Neural cell (in vitro differentiated cells): ENCODE data around the gene CYP27A1. TPM values are rescaled to one million over a fixed set of nuclear protein-coding genes. Genes with fewer than 3 reads are reported as not detected.

Experiments
- H2AFZ ChIP-seq: fragments of 200-600, 300-800 bp; sonication (generic), shearing (Covaris generic); 2 replicates; pipeline ENCODE4 v1.6.0; 2014; ENCODE audit warnings: low read depth, mild to moderate bottlenecking, antibody characterized with exemption, low read length, moderate library complexity
- H3F3A ChIP-seq: fragments of 200-600 bp; shearing (Covaris generic); 2 replicates; pipeline ENCODE4 v1.6.1; 2016; ENCODE audit warnings: mild to moderate bottlenecking, moderate library complexity, mixed read lengths, antibody characterized with exemption, low read length; ENCODE audit not compliant: insufficient read depth, poor library complexity, severe bottlenecking
- H3K27ac ChIP-seq: fragments of 200-600, 300-800 bp; sonication (generic), shearing (Covaris generic); 2 replicates; pipeline ENCODE4 v1.5.1; 2014; ENCODE audit warnings: mild to moderate bottlenecking, low read length, moderate library complexity
- H3K27me3 ChIP-seq: fragments of 300-800, 200-600 bp; sonication (generic), shearing (Covaris generic); 2 replicates; pipeline ENCODE4 v1.6.0; 2014; ENCODE audit warnings: mild to moderate bottlenecking, low read depth, low read length, moderate library complexity; ENCODE audit not compliant: insufficient read depth
- H3K36me3 ChIP-seq: fragments of 300-800, 200-600 bp; sonication (generic), shearing (Covaris generic); 2 replicates; pipeline ENCODE4 v1.5.1; 2014; ENCODE audit warnings: mild to moderate bottlenecking, antibody characterized with exemption, low read length, moderate library complexity; ENCODE audit not compliant: insufficient read depth
- H3K4me2 ChIP-seq: fragments of 300-800, 200-600 bp; sonication (generic), shearing (Covaris generic); 2 replicates; pipeline ENCODE4 v1.6.0; 2014; ENCODE audit warnings: mild to moderate bottlenecking, low read length
- H3K4me3 ChIP-seq: fragments of 300-800, 200-600 bp; sonication (generic), shearing (Covaris generic); 2 replicates; pipeline ENCODE4 v1.5.1; 2014; ENCODE audit warnings: mild to moderate bottlenecking, low read length, moderate library complexity
- H3K79me2 ChIP-seq: fragments of 200-600 bp; shearing (Covaris generic); replicated peaks from 2 replicates; pipeline ENCODE4 v1.6.0; 2014; ENCODE audit warnings: mild to moderate bottlenecking, low read length, moderate library complexity; ENCODE audit not compliant: insufficient read depth
- H3K9ac ChIP-seq: fragments of 300-800, 200-600 bp; sonication (generic), shearing (Covaris generic); 2 replicates; pipeline ENCODE4 v1.6.1; 2016; ENCODE audit warnings: mild to moderate bottlenecking, low read length, mixed read lengths
- H3K9me2 ChIP-seq: fragments of 200-600 bp; shearing (Covaris generic); 2 replicates; pipeline ENCODE4 v1.6.1; 2016; ENCODE audit warnings: mild to moderate bottlenecking, low read length, mixed read lengths; ENCODE audit not compliant: insufficient read depth
- H3K9me3 ChIP-seq: fragments of 200-600, 300-800 bp; sonication (generic), shearing (Covaris generic); 2 replicates; pipeline ENCODE4 v1.6.1; 2016; ENCODE audit warnings: mild to moderate bottlenecking, mixed run types, low read length, moderate library complexity, mixed read lengths
- H4K20me1 ChIP-seq: fragments of 200-600 bp; shearing (Covaris generic); 2 replicates; pipeline ENCODE4 v1.6.1; 2016; ENCODE audit warnings: mild to moderate bottlenecking, mixed run types; ENCODE audit not compliant: insufficient read depth
- CTCF ChIP-seq: fragments of 450-650 bp; IDR thresholded peaks from 2 replicates; pipeline ENCODE4 v1.5.1; 2014; ENCODE audit warnings: antibody characterized with exemption, mild to moderate bottlenecking, moderate library complexity; ENCODE audit not compliant: poor library complexity, severe bottlenecking
- EP300 ChIP-seq: fragments of 450-650 bp; conservative IDR thresholded peaks from 2 replicates; pipeline ENCODE4 v1.6.1; 2014; ENCODE audit warnings: antibody characterized with exemption, mild to moderate bottlenecking, moderate library complexity; ENCODE audit not compliant: poor library complexity, severe bottlenecking
- EZH2 ChIP-seq: fragments of 200-600, 300-800 bp; shearing (Covaris generic), sonication (generic); IDR thresholded peaks from 2 replicates; pipeline ENCODE4 v1.6.1; 2014; ENCODE audit warnings: antibody characterized with exemption, low read length, borderline replicate concordance, mild to moderate bottlenecking; ENCODE audit not compliant: insufficient read depth, poor library complexity, severe bottlenecking
- MXI1 ChIP-seq: fragments of 450-650 bp; conservative IDR thresholded peaks from 2 replicates; pipeline ENCODE4 v1.6.1; 2014; ENCODE audit warnings: antibody characterized with exemption, mild to moderate bottlenecking; ENCODE audit not compliant: poor library complexity, severe bottlenecking
- POLR2AphosphoS5 ChIP-seq: IDR thresholded peaks from 2 replicates; pipeline ENCODE4 v1.6.1; 2012
- RAD21 ChIP-seq: fragments of 450-650 bp; conservative IDR thresholded peaks from 2 replicates; pipeline ENCODE4 v1.6.1; 2014; ENCODE audit warnings: antibody characterized with exemption, mild to moderate bottlenecking, moderate library complexity
- REST ChIP-seq: IDR thresholded peaks from 2 replicates; pipeline ENCODE4 v1.6.1; 2012; ENCODE audit warnings: borderline replicate concordance
- SMC3 ChIP-seq: fragments of 450-650 bp; conservative IDR thresholded peaks from 2 replicates; pipeline ENCODE4 v1.6.1; 2014; ENCODE audit warnings: antibody characterized with exemption, mild to moderate bottlenecking, moderate library complexity; ENCODE audit not compliant: poor library complexity
- TAF1 ChIP-seq: IDR thresholded peaks from 2 replicates; pipeline ENCODE4 v1.6.1; 2012; ENCODE audit warnings: low read depth
- polyA plus RNA-seq: library from polyadenylated mRNA; depleted of rRNA; stranded (reverse); fragments of >200 nt; gene quantifications from 2 replicates; pipeline ENCODE4 v1.2.3, GENCODE V29; 2014

Gene CYP27A1
- polyA plus RNA-seq, 1 donor from 2014 or later = not detected

- Histone ChIP-seq H3K27me3 (peaks cover 76% of the 10 kb centered on the region), H3K9me2 (no peaks in the 10 kb centered on the region), H3K4me3 (no peak overlapping the region), H2AFZ (no peak overlapping the region), H3K9me3 (no peaks in the 10 kb centered on the region), H4K20me1 (no peaks in the 10 kb centered on the region), H3F3A (no peaks in the 10 kb centered on the region), H3K4me2 (no peak overlapping the region), H3K27ac (no peak overlapping the region), H3K79me2 (no peaks in the 10 kb centered on the region), H3K9ac (no peak overlapping the region), H3K36me3 (no peaks in the 10 kb centered on the region)
- TF ChIP-seq RAD21 (no peak), MXI1 (no peak)
These were observed 79.8 kb downstream of the CYP27A1 start for GRCh38 chr2:218861645-218862318.

- no peak overlapping the region for H2AFZ ChIP-seq
- no peak overlapping the region for H3K4me2 ChIP-seq
- TF ChIP-seq SMC3 = no peak
- TF ChIP-seq RAD21 = no peak
- no peak for TF ChIP-seq CTCF
- no peak for TF ChIP-seq TAF1
- no peak for TF ChIP-seq EP300
- no peak for TF ChIP-seq MXI1
- TF ChIP-seq REST = no peak
- no peak for TF ChIP-seq EZH2
- TF ChIP-seq POLR2AphosphoS5 = no peak
- H3K27me3 ChIP-seq = peaks cover 76% of the 10 kb centered on the region
- no peaks in the 10 kb centered on the region for H3F3A ChIP-seq
- H3K36me3 ChIP-seq = no peaks in the 10 kb centered on the region
- H3K9ac ChIP-seq = no peak overlapping the region
- H3K9me2 ChIP-seq = no peaks in the 10 kb centered on the region
- no peaks in the 10 kb centered on the region for H3K9me3 ChIP-seq
- no peak overlapping the region for H3K27ac ChIP-seq
- no peaks in the 10 kb centered on the region for H3K79me2 ChIP-seq
- H3K4me3 ChIP-seq = no peak overlapping the region
- no peaks in the 10 kb centered on the region for H4K20me1 ChIP-seq
These were observed 81.1 kb downstream of the CYP27A1 start for GRCh38 chr2:218863021-218863520.

Other genes with a start within 250 kb of the CYP27A1 start
- 16.5 and 20.2 TPM in 2 replicates for gene USP37, start 213.8 kb upstream of the CYP27A1 start, polyA plus RNA-seq
- gene CNOT9, start 213.3 kb upstream of the CYP27A1 start, polyA plus RNA-seq = 72.1 and 94.7 TPM in 2 replicates
- gene PLCD4, start 174.2 kb upstream of the CYP27A1 start, polyA plus RNA-seq = 4.9 and 9.3 TPM in 2 replicates
- gene ZNF142, start 122.5 kb upstream of the CYP27A1 start, polyA plus RNA-seq = 4.8 and 6.4 TPM in 2 replicates
- 75.8 and 98.0 TPM in 2 replicates for gene BCS1L, start 122.5 kb upstream of the CYP27A1 start, polyA plus RNA-seq
- 86.0 and 107 TPM in 2 replicates for gene RNF25, start 110.1 kb upstream of the CYP27A1 start, polyA plus RNA-seq
- gene STK36, start 110.1 kb upstream of the CYP27A1 start, polyA plus RNA-seq = 61.5 and 69.7 TPM in 2 replicates
- 5.3 and 12.7 TPM in 2 replicates for gene TTLL4, start 71.3 kb upstream of the CYP27A1 start, polyA plus RNA-seq
- gene PRKAG3, start 49.7 kb downstream of the CYP27A1 start, polyA plus RNA-seq = not detected in 2 replicates
- gene WNT6, start 77.7 kb downstream of the CYP27A1 start, polyA plus RNA-seq = not detected in 2 replicates
- 0.14 and 0.20 TPM in 2 replicates for gene WNT10A, start 98.7 kb downstream of the CYP27A1 start, polyA plus RNA-seq
- gene CDK5R2, start 177.5 kb downstream of the CYP27A1 start, polyA plus RNA-seq = 2.0 and 3.1 TPM in 2 replicates
- gene FEV, start 203.0 kb downstream of the CYP27A1 start, polyA plus RNA-seq = not detected in 2 replicates
- not detected in 2 replicates for gene CRYBA2, start 211.3 kb downstream of the CYP27A1 start, polyA plus RNA-seq